GM12878 (cell line): Measurements from ENCODE around the gene KCNQ1. TPM values are rescaled to one million over a fixed set of nuclear protein-coding genes. Genes with fewer than 3 reads are reported as not detected.

Experiments
- ATAC-seq: fragments of 200-7000 bp; cut with Tn5 transposase; 3 replicates; pipeline ENCODE4 v1.9.1; 2020; ENCODE audit warnings: mild to moderate bottlenecking, moderate library complexity
- BruUV-seq: library from RNA; stranded (reverse); fragments of 400-500 nt; replicated peaks from 2 replicates; lab custom pipeline; 2021; lab: Mats Ljungman, UMichigan
- CTCF ChIA-PET: fragments of 300-600 bp; sonication (Branson Sonifier 250); formaldehyde crosslinking; extraction: SDS; loops from one replicate; lab custom pipeline; 2021; ENCODE audit warnings: inconsistent platforms; lab: Yijun Ruan, JAX
- POLR2A ChIA-PET: fragments of 350-600 bp; formaldehyde crosslinking; extraction: SDS; loops from one replicate; lab custom pipeline; 2021; ENCODE audit warnings: inconsistent platforms; lab: Charles Lee
- RAD21 ChIA-PET: fragments of 300-600 bp; sonication (Branson Sonifier 250); formaldehyde crosslinking; loops from one replicate; lab custom pipeline; 2023; ENCODE audit warnings: antibody characterized with exemption; ENCODE audit not compliant: unreplicated experiment; lab: Charles Lee
- SMC1A ChIA-PET: fragments of 300-600 bp; sonication (Branson Sonifier 250); formaldehyde crosslinking; loops from one replicate; lab custom pipeline; 2023; ENCODE audit not compliant: unreplicated experiment, uncharacterized antibody; lab: Charles Lee
- DNase-seq: peaks from one replicate; pipeline ENCODE4 v3.0.0-alpha.2; 2011; ENCODE audit warnings: low read depth, low spot score
- FAIRE-seq: peaks from 3 replicates; lab custom pipeline; 2011; peaks lifted over from hg19 to GRCh38; lab: Jason Lieb, UNC
- H2AFZ ChIP-seq: 2 replicates; pipeline ENCODE4 v1.6.0; 2011; ENCODE audit warnings: low read depth, low read length, control low read depth; ENCODE audit not compliant: control insufficient read depth
- H3K27ac ChIP-seq: 2 replicates; pipeline ENCODE4 v1.5.1; 2011; ENCODE audit warnings: control low read depth; ENCODE audit not compliant: control insufficient read depth, insufficient read depth
- H3K27me3 ChIP-seq, 2 experiments: replicated peaks in 1 of 2; 2 replicates each; pipeline versions ENCODE4 v1.6.0 to v1.6.1; 2011; ENCODE audit warnings: low read length in 1 of 2; ENCODE audit not compliant: control insufficient read depth in 2 of 2, insufficient read depth in 2 of 2
- H3K36me3 ChIP-seq, 2 experiments: 2 replicates each; pipeline ENCODE4 v1.5.1; 2011; ENCODE audit warnings: low read length in 1 of 2; ENCODE audit not compliant: control insufficient read depth in 2 of 2, insufficient read depth in 2 of 2
- H3K4me1 ChIP-seq: 2 replicates; pipeline ENCODE4 v1.6.1; 2011; ENCODE audit warnings: mild to moderate bottlenecking, low read length, moderate library complexity, mixed read lengths; ENCODE audit not compliant: control insufficient read depth, insufficient read depth
- H3K4me2 ChIP-seq: 2 replicates; pipeline ENCODE4 v1.6.0; 2011; ENCODE audit warnings: control low read depth; ENCODE audit not compliant: control insufficient read depth, insufficient read depth
- H3K4me3 ChIP-seq: fragments of 200-600 bp; sonication (generic); 2 replicates; pipeline ENCODE4 v1.5.1; 2016
- H3K79me2 ChIP-seq: 2 replicates; pipeline ENCODE4 v1.6.0; 2011; ENCODE audit warnings: low read length; ENCODE audit not compliant: control insufficient read depth, insufficient read depth
- H3K9ac ChIP-seq: 2 replicates; pipeline ENCODE4 v1.8.0; 2011; ENCODE audit warnings: low read length, control low read depth, mixed read lengths; ENCODE audit not compliant: control insufficient read depth, insufficient read depth
- H3K9me3 ChIP-seq: replicated peaks from 3 replicates; pipeline ENCODE4 v1.5.1; 2011; ENCODE audit warnings: mild to moderate bottlenecking, low read length; ENCODE audit not compliant: control insufficient read depth, insufficient read depth
- H4K20me1 ChIP-seq: 2 replicates; pipeline ENCODE4 v1.6.0; 2011; ENCODE audit not compliant: control insufficient read depth, insufficient read depth
- BMI1 ChIP-seq: fragments of 450-650 bp; IDR thresholded peaks from 2 replicates; pipeline ENCODE4 v1.6.1; 2016; ENCODE audit warnings: mild to moderate bottlenecking, moderate library complexity, borderline replicate concordance
- IKZF1 ChIP-seq: fragments of 450-650 bp; conservative IDR thresholded peaks from 2 replicates; pipeline ENCODE4 v1.6.1; 2017; ENCODE audit warnings: antibody characterized with exemption, mild to moderate bottlenecking
- NFYB ChIP-seq: IDR thresholded peaks from 2 replicates; pipeline ENCODE4 v1.6.1; 2011; ENCODE audit warnings: low read depth, mild to moderate bottlenecking, low read length, improper control_type of control experiment, moderate library complexity; ENCODE audit not compliant: insufficient read depth
- NRF1 ChIP-seq: conservative IDR thresholded peaks from 2 replicates; pipeline ENCODE4 v1.6.1; 2011; ENCODE audit warnings: mild to moderate bottlenecking, low read depth, low read length, improper control_type of control experiment
- RAD51 ChIP-seq: fragments of 450-650 bp; IDR thresholded peaks from 2 replicates; pipeline ENCODE4 v1.6.1; 2016; ENCODE audit warnings: moderate library complexity, mild to moderate bottlenecking, inconsistent platforms
- RBBP5 ChIP-seq: fragments of 200-600 bp; sonication (generic); conservative IDR thresholded peaks from 2 replicates; pipeline ENCODE4 v1.6.1; 2016
- SUZ12 ChIP-seq: fragments of 200-600 bp; sonication (generic); IDR thresholded peaks from one replicate; pipeline ENCODE4 v1.6.1; 2018; ENCODE audit warnings: antibody characterized with exemption, mild to moderate bottlenecking; ENCODE audit not compliant: unreplicated experiment
- ZNF24 ChIP-seq: fragments of 450-650 bp; IDR thresholded peaks from 2 replicates; pipeline ENCODE4 v1.6.1; 2017; ENCODE audit warnings: antibody characterized with exemption, mild to moderate bottlenecking
- WGBS: methylation state at CpG from one replicate; pipeline ENCODE4 v1.1.6; 2016; ENCODE audit warnings: low lambda C conversion rate; ENCODE audit not compliant: insufficient replicate concordance, insufficient coverage; ENCODE audit errors: missing lambda C conversion rate; 5-methylcytosine and 5-hydroxymethylcytosine counted together
- in situ Hi-C: fragments of 300-500 bp; cut with MboI; formaldehyde crosslinking; loops from 9 replicates; pipeline ENCODE4 v1.14.3; 2018; ENCODE audit warnings: mixed read lengths
- intact Hi-C: fragments of 100-400 bp; cut with micrococcal nuclease; formaldehyde crosslinking; loops from one replicate; pipeline ENCODE4 v1.14.2; 2022; ENCODE audit not compliant: unreplicated experiment
- polyA plus RNA-seq, 11 experiments: library from polyadenylated mRNA; depleted of rRNA in 4 of 11; unstranded in 6 of 11; stranded (reverse) in 5 of 11; fragments of >200 nt; fragmentation: Nextera tagmentation in 4 of 11; fragmentation: Illumina TruSeq in 1 of 11; extraction: Ambion mirVana in 4 of 11; extraction: Trizol in 1 of 11; gene quantifications; 1 replicate in 1 of 11; 2 replicates in 10 of 11; pipeline versions ENCODE4 v1.2.1 to v1.2.3, GENCODE V29; 2011 to 2016; ENCODE audit warnings: inconsistent platforms in 2 of 11, missing spikeins in 2 of 11, low read depth in 1 of 11
- total RNA-seq, 4 experiments: library from RNA; depleted of rRNA in 3 of 4; stranded (reverse); fragments of >200 nt in 3 of 4; fragmentation: Illumina TruSeq in 1 of 4; extraction: Trizol in 1 of 4; gene quantifications; 2 replicates each; pipeline versions ENCODE4 v1.2.1 to v1.2.3, GENCODE V29; 2013 to 2021
- TF ChIP-seq, protein P1 (sequence below): IDR thresholded peaks from 2 replicates; pipeline ENCODE4 v1.6.1; 2011; ENCODE audit warnings: borderline replicate concordance, low read depth, mild to moderate bottlenecking, moderate library complexity, low read length; ENCODE audit not compliant: insufficient read depth, poor library complexity, severe bottlenecking
- TF ChIP-seq, protein P2 (sequence below): IDR thresholded peaks from 2 replicates; pipeline ENCODE4 v1.6.1; 2011; ENCODE audit warnings: borderline replicate concordance, low read depth, mild to moderate bottlenecking, moderate library complexity, mixed read lengths, low read length; ENCODE audit not compliant: insufficient read depth; ENCODE audit errors: extremely low read length

Gene KCNQ1
- total and polyA plus RNA-seq, 10 of the 15 experiments (the other 5 are each of a cell fraction or from before 2014, with no cell fraction given), result 0.03 to 0.15 (median 0.12) TPM; not detected in 7

DNA sequence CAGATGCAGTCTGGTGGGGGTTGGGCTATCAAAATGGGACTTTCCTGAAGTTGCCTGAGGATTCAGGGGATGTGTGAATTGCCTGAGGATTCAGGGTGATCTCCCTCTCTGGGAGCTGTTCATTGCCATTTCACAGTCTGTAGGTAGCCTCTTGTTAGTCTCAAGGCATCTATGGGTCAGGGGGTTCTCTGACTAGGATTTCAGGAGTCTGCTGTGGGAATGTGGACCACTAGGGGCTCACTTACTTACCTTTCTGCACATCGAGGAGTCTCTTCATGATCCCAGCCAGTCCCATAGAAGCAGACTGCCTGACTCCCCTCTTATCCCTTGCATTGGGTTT, 200.9 kb downstream of the KCNQ1 start:
- DNase-seq (no peak), ATAC-seq (no peak), FAIRE-seq (no peak)
- Histone ChIP-seq H3K4me1 (no peaks in the 10 kb centered on the region), H3K36me3 (no peaks in the 10 kb centered on the region), H3K4me3 (no peak overlapping the region), H3K9me3 (peaks cover 4% of the 10 kb centered on the region), H3K27ac (no peak overlapping the region), H3K4me2 (no peak overlapping the region), H3K79me2 (no peaks in the 10 kb centered on the region), H2AFZ (no peak overlapping the region), H3K9ac (no peak overlapping the region), H3K27me3 (no peaks in the 10 kb centered on the region; a peak in 1 of 4 replicates), H4K20me1 (no peaks in the 10 kb centered on the region)
- WGBS, result 46% methylated on average over 1 of the region's 1 CpG
- TF ChIP-seq NRF1 (no peak), BMI1 (no peak), NFYB (no peak)
- TF ChIP-seq, protein P1, sequence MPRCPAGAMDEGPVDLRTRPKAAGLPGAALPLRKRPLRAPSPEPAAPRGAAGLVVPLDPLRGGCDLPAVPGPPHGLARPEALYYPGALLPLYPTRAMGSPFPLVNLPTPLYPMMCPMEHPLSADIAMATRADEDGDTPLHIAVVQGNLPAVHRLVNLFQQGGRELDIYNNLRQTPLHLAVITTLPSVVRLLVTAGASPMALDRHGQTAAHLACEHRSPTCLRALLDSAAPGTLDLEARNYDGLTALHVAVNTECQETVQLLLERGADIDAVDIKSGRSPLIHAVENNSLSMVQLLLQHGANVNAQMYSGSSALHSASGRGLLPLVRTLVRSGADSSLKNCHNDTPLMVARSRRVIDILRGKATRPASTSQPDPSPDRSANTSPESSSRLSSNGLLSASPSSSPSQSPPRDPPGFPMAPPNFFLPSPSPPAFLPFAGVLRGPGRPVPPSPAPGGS, result no peak
- POLR2A ChIA-PET, result no interaction called here
- RAD21 ChIA-PET, result no interaction called here
- in situ Hi-C loops, result no loop called here
- intact Hi-C loops, result no loop called here
- BruUV-seq, result no TSS peak
- SMC1A ChIA-PET, result no interaction called here
- CTCF ChIA-PET, result no interaction called here

DNA sequence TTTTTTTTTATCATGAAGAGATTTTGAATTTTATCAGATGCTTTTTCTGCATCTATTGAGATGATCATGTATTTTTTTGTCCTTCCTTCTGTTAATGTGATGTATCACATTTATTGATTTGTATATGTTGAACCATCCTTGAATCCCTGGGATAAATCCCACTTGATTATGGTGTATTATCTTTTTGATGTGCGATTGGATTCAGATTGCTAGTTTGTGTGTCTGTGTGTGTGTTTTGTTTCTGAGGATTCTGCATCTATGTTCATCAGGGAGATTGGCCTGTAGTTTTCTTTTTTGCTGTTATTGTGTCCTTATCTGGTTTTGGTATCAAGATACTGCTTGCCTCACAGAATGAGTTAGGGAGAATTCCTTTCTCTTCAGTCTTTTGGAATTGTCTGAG, 202.4 kb downstream of the KCNQ1 start:
- no peak for ATAC-seq
- Histone ChIP-seq H3K27ac (no peak overlapping the region), H3K4me3 (no peak overlapping the region), H2AFZ (no peak overlapping the region), H3K9me3 (peaks cover 7% of the 10 kb centered on the region), H3K4me1 (no peaks in the 10 kb centered on the region), H3K4me2 (no peak overlapping the region), H3K27me3 (no peaks in the 10 kb centered on the region; a peak in 1 of 4 replicates), H3K9ac (no peak overlapping the region), H3K36me3 (no peaks in the 10 kb centered on the region), H3K79me2 (no peaks in the 10 kb centered on the region), H4K20me1 (no peaks in the 10 kb centered on the region)
- FAIRE-seq, result no peak
- CTCF ChIA-PET, result no interaction called here
- DNase-seq, result no peak
- in situ Hi-C loops (no loop called here), intact Hi-C loops (no loop called here)
- POLR2A ChIA-PET, result no interaction called here
- RAD21 ChIA-PET, result no interaction called here
- SMC1A ChIA-PET, result no interaction called here
- no TSS peak for BruUV-seq
- 96% methylated on average over 1 of the region's 1 CpG for WGBS
- TF ChIP-seq RAD51, result no peak
- TF ChIP-seq, protein P2, sequence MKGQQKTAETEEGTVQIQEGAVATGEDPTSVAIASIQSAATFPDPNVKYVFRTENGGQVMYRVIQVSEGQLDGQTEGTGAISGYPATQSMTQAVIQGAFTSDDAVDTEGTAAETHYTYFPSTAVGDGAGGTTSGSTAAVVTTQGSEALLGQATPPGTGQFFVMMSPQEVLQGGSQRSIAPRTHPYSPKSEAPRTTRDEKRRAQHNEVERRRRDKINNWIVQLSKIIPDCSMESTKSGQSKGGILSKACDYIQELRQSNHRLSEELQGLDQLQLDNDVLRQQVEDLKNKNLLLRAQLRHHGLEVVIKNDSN, result no peak
- no peak for TF ChIP-seq ZNF24
- no peak for TF ChIP-seq IKZF1
- no peak for TF ChIP-seq SUZ12
- no peak for TF ChIP-seq RBBP5
